ENCODE results near the gene GPC5.
A peak's percentile ranks its signal among the peaks of the same experiment; 100 is the strongest.

The GPC5 gene

DNA sequence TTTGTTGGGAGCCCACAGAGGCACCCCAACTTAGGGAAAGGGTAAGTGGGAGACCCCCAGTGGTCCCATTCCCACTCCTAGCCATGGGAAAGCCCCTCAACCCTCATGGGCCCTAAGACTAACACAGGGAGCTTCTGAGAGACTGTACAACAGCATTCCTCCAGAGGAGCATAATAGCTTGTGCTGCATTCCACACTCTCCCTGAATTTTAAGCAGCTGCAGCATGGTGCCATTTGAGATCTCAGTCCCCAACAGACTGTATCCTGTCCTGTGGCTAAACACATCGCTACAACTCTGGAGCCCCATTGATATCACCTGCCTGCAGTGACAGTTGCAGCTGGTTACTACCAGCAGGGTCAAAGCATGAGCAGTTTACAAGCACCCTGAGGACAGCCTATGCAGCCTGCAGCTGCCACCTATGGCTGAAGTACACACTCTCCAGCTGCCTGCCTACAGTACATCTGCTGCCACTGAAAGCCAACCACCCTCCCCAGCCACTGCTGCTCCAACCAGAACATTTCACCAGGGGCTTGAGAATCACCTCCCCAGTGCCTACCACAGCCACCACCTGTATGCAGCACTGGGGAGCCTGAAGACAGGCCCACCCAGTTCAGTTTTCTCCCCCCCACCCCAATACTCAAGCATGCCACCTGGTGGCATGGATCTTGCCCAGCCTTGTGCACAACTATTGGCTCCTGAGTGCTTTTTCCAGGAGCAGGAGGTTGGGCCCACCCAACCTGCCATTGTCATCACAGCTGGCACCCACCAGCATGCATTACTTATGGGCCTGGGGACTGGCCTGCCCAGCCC, 557.3 kb downstream of the GPC5 start:
- no peak overlapping the region for H2BK5ac ChIP-seq (ENCODE audit: low read length)
- no peaks in the 10 kb centered on the region for H3K36me3 ChIP-seq (ENCODE audit: control insufficient read depth, insufficient read depth, low read length)
- no peak overlapping the region for H4K5ac ChIP-seq (ENCODE audit: low read length)
- no peak overlapping the region for H3K27ac ChIP-seq (ENCODE audit: low read depth, low read length)
- H3K56ac ChIP-seq (ENCODE audit: low read length), result no peak overlapping the region
- no peak overlapping the region for H2BK120ac ChIP-seq (ENCODE audit: low read depth, low read length)
- H3K79me1 ChIP-seq (ENCODE audit: low read length), result no peaks in the 10 kb centered on the region
- no peaks in the 10 kb centered on the region for H3K4me1 ChIP-seq (ENCODE audit: control insufficient read depth, low read depth, low read length)
- no peak overlapping the region for H3K9ac ChIP-seq (ENCODE audit: low read length)
- H3K4ac ChIP-seq (ENCODE audit: low read depth, low read length), result no peak overlapping the region
- DNase-seq, result peak; percentile 25
- no CpG with 5 or more reads among the region's 1 CpG for whole genome bisulfite sequencing (ENCODE audit: extremely low coverage, insufficient coverage, low lambda C conversion rate)
- no peak overlapping the region for H2BK15ac ChIP-seq (replicated peaks; ENCODE audit: low read depth)
- H3K18ac ChIP-seq (ENCODE audit: low read length), result no peak overlapping the region
- H3K4me2 ChIP-seq (ENCODE audit: low read length), result no peak overlapping the region
- H3K23ac ChIP-seq (ENCODE audit: low read length), result no peak overlapping the region
- H4K8ac ChIP-seq (ENCODE audit: low read depth, low read length), result no peak overlapping the region
- H2AK5ac ChIP-seq (ENCODE audit: low read length), result no peak overlapping the region
- no peaks in the 10 kb centered on the region for H3K27me3 ChIP-seq (ENCODE audit: insufficient read depth, low read length, poor library complexity)
- no peak overlapping the region for H3K4me3 ChIP-seq (ENCODE audit: low read length)
- H3K79me2 ChIP-seq (ENCODE audit: control insufficient read depth, insufficient read depth, low read length), result no peaks in the 10 kb centered on the region

GRCh38 chr13:91960947-91961346, 562.5 kb downstream of the GPC5 start:
- no peak overlapping the region for H3K23ac ChIP-seq (ENCODE audit: low read length)
- no peak overlapping the region for H2BK120ac ChIP-seq (ENCODE audit: low read depth, low read length)
- no peak overlapping the region for H3K9ac ChIP-seq (ENCODE audit: low read length)
- no peaks in the 10 kb centered on the region for H3K79me2 ChIP-seq (ENCODE audit: control insufficient read depth, insufficient read depth, low read length)
- no peak overlapping the region for H2BK15ac ChIP-seq (replicated peaks; ENCODE audit: low read depth)
- WGBS (ENCODE audit: extremely low coverage, insufficient coverage, low lambda C conversion rate), result no CpG with 5 or more reads among the region's 1 CpG
- no peak for DNase-seq
- H3K36me3 ChIP-seq (ENCODE audit: control insufficient read depth, insufficient read depth, low read length), result no peaks in the 10 kb centered on the region
- no peak overlapping the region for H3K4me2 ChIP-seq (ENCODE audit: low read length)
- no peak overlapping the region for H4K5ac ChIP-seq (ENCODE audit: low read length)
- H3K4me3 ChIP-seq (ENCODE audit: low read length), result no peak overlapping the region
- no peak overlapping the region for H3K27ac ChIP-seq (ENCODE audit: low read depth, low read length)
- H3K79me1 ChIP-seq (ENCODE audit: low read length), result no peaks in the 10 kb centered on the region
- no peak overlapping the region for H4K8ac ChIP-seq (ENCODE audit: low read depth, low read length)
- no peak overlapping the region for H2AK5ac ChIP-seq (ENCODE audit: low read length)
- H3K4ac ChIP-seq (ENCODE audit: low read depth, low read length), result no peak overlapping the region
- H2BK5ac ChIP-seq (ENCODE audit: low read length), result no peak overlapping the region
- H3K56ac ChIP-seq (ENCODE audit: low read length), result no peak overlapping the region
- H3K27me3 ChIP-seq (ENCODE audit: insufficient read depth, low read length, poor library complexity), result no peaks in the 10 kb centered on the region
- H3K18ac ChIP-seq (ENCODE audit: low read length), result no peak overlapping the region
- no peaks in the 10 kb centered on the region for H3K4me1 ChIP-seq (ENCODE audit: control insufficient read depth, low read depth, low read length)

DNA sequence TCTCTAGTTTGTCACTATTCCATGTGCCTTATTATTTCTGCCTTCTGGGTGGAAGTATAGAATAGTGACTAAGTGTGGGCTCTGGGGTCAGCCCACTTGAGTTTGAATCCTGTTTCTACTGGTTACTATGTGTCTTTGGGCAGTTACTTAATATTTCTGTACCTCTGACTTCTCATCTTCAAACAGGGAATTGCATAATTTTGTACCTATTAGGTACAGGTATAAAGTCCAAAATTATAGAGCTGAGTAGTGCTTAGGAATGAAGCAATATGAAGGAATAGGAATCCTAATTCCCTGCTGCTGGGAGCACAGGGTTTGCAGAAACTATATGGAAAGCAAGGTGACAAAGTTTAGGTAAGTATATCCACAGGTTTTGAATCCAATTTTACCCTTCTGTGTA, 564.5 kb downstream of the GPC5 start:
- H2BK15ac ChIP-seq (replicated peaks; ENCODE audit: low read depth), result no peak overlapping the region
- no peak overlapping the region for H3K56ac ChIP-seq (ENCODE audit: low read length)
- no peaks in the 10 kb centered on the region for H3K79me1 ChIP-seq (ENCODE audit: low read length)
- no peak overlapping the region for H2BK5ac ChIP-seq (ENCODE audit: low read length)
- no peak overlapping the region for H3K23ac ChIP-seq (ENCODE audit: low read length)
- no peaks in the 10 kb centered on the region for H3K36me3 ChIP-seq (ENCODE audit: control insufficient read depth, insufficient read depth, low read length)
- H3K9ac ChIP-seq (ENCODE audit: low read length), result no peak overlapping the region
- no peaks in the 10 kb centered on the region for H3K79me2 ChIP-seq (ENCODE audit: control insufficient read depth, insufficient read depth, low read length)
- H2AK5ac ChIP-seq (ENCODE audit: low read length), result no peak overlapping the region
- H4K8ac ChIP-seq (ENCODE audit: low read depth, low read length), result no peak overlapping the region
- no peak overlapping the region for H2BK120ac ChIP-seq (ENCODE audit: low read depth, low read length)
- H3K4ac ChIP-seq (ENCODE audit: low read depth, low read length), result no peak overlapping the region
- no peak for DNase-seq
- H3K27me3 ChIP-seq (ENCODE audit: insufficient read depth, low read length, poor library complexity), result no peaks in the 10 kb centered on the region
- H3K18ac ChIP-seq (ENCODE audit: low read length), result no peak overlapping the region
- H3K27ac ChIP-seq (ENCODE audit: low read depth, low read length), result no peak overlapping the region
- H4K5ac ChIP-seq (ENCODE audit: low read length), result no peak overlapping the region
- H3K4me2 ChIP-seq (ENCODE audit: low read length), result no peak overlapping the region
- H3K4me3 ChIP-seq (ENCODE audit: low read length), result no peak overlapping the region
- H3K4me1 ChIP-seq (ENCODE audit: control insufficient read depth, low read depth, low read length), result no peaks in the 10 kb centered on the region

- Histone ChIP-seq H4K5ac (ENCODE audit: low read length) (no peak overlapping the region), H3K27ac (ENCODE audit: low read depth, low read length) (no peak overlapping the region), H3K79me1 (ENCODE audit: low read length) (no peaks in the 10 kb centered on the region), H2BK120ac (ENCODE audit: low read depth, low read length) (no peak overlapping the region), H2AK5ac (ENCODE audit: low read length) (no peak overlapping the region), H3K4me1 (ENCODE audit: control insufficient read depth, low read depth, low read length) (no peaks in the 10 kb centered on the region), H3K23ac (ENCODE audit: low read length) (no peak overlapping the region), H2BK5ac (ENCODE audit: low read length) (no peak overlapping the region), H3K4ac (ENCODE audit: low read depth, low read length) (no peak overlapping the region), H2BK15ac (replicated peaks; ENCODE audit: low read depth) (no peak overlapping the region), H3K4me2 (ENCODE audit: low read length) (no peak overlapping the region), H3K36me3 (ENCODE audit: control insufficient read depth, insufficient read depth, low read length) (no peaks in the 10 kb centered on the region), H3K9ac (ENCODE audit: low read length) (no peak overlapping the region), H3K27me3 (ENCODE audit: insufficient read depth, low read length, poor library complexity) (no peaks in the 10 kb centered on the region), H3K56ac (ENCODE audit: low read length) (no peak overlapping the region), H3K4me3 (ENCODE audit: low read length) (no peak overlapping the region), H3K18ac (ENCODE audit: low read length) (no peak overlapping the region), H4K8ac (ENCODE audit: low read depth, low read length) (no peak overlapping the region), H3K79me2 (ENCODE audit: control insufficient read depth, insufficient read depth, low read length) (no peaks in the 10 kb centered on the region)
- no peak for DNase-seq
- no CpG with 5 or more reads among the region's 2 CpGs for WGBS (ENCODE audit: extremely low coverage, insufficient coverage, low lambda C conversion rate)
Measured at GRCh38 chr13:91965511-91965910, 567.1 kb downstream of the GPC5 start.

DNA sequence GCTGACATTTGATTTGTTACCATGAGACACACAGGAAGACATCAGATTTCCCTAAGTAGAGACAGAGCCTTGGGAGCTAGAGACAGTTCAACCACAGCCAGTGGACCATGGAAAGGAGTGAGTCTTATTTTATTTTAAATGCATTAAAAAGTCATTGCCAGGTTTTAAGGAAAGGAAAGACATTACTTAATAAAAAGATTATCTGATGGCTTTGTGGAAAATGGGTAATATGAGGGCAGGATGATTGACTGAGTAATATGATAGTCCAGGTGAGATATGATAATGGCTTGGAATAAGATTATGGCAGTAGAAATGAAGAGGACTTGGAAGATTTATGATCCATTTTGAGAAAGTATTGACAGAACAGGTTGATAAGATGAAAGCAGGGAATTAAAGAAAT, 580.1 kb downstream of the GPC5 start:
- no peak for DNase-seq
- H3K79me1 ChIP-seq (ENCODE audit: low read length), result no peaks in the 10 kb centered on the region
- no peak overlapping the region for H2BK15ac ChIP-seq (replicated peaks; ENCODE audit: low read depth)
- H2BK120ac ChIP-seq (ENCODE audit: low read depth, low read length), result no peak overlapping the region
- H2AK5ac ChIP-seq (ENCODE audit: low read length), result no peak overlapping the region
- no peaks in the 10 kb centered on the region for H3K4me1 ChIP-seq (ENCODE audit: control insufficient read depth, low read depth, low read length)
- no peaks in the 10 kb centered on the region for H3K27me3 ChIP-seq (ENCODE audit: insufficient read depth, low read length, poor library complexity)
- H3K4me2 ChIP-seq (ENCODE audit: low read length), result no peak overlapping the region
- no peak overlapping the region for H2BK5ac ChIP-seq (ENCODE audit: low read length)
- no peaks in the 10 kb centered on the region for H3K79me2 ChIP-seq (ENCODE audit: control insufficient read depth, insufficient read depth, low read length)
- H3K27ac ChIP-seq (ENCODE audit: low read depth, low read length), result no peak overlapping the region
- H4K5ac ChIP-seq (ENCODE audit: low read length), result no peak overlapping the region
- H3K23ac ChIP-seq (ENCODE audit: low read length), result no peak overlapping the region
- H3K4me3 ChIP-seq (ENCODE audit: low read length), result no peak overlapping the region
- no peak overlapping the region for H3K4ac ChIP-seq (ENCODE audit: low read depth, low read length)
- H3K18ac ChIP-seq (ENCODE audit: low read length), result no peak overlapping the region
- no peaks in the 10 kb centered on the region for H3K36me3 ChIP-seq (ENCODE audit: control insufficient read depth, insufficient read depth, low read length)
- H3K9ac ChIP-seq (ENCODE audit: low read length), result no peak overlapping the region
- H4K8ac ChIP-seq (ENCODE audit: low read depth, low read length), result no peak overlapping the region
- no peak overlapping the region for H3K56ac ChIP-seq (ENCODE audit: low read length)
